ENCODE measurements around the gene POLE.

GRCh38 chr12:132672116-132672515, 15.0 kb downstream of the POLE start:
- TF ChIP-seq, protein P1, sequence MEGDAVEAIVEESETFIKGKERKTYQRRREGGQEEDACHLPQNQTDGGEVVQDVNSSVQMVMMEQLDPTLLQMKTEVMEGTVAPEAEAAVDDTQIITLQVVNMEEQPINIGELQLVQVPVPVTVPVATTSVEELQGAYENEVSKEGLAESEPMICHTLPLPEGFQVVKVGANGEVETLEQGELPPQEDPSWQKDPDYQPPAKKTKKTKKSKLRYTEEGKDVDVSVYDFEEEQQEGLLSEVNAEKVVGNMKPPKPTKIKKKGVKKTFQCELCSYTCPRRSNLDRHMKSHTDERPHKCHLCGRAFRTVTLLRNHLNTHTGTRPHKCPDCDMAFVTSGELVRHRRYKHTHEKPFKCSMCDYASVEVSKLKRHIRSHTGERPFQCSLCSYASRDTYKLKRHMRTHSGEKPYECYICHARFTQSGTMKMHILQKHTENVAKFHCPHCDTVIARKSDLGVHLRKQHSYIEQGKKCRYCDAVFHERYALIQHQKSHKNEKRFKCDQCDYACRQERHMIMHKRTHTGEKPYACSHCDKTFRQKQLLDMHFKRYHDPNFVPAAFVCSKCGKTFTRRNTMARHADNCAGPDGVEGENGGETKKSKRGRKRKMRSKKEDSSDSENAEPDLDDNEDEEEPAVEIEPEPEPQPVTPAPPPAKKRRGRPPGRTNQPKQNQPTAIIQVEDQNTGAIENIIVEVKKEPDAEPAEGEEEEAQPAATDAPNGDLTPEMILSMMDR (IDR thresholded peaks at IDR 0.05): no peak
- TF ChIP-seq ZFX (IDR thresholded peaks at IDR 0.05; ENCODE audit: borderline replicate concordance): no peak

All from 22Rv1 (cell line).